Parietal lobe (tissue), 1 donor: ENCODE data around the gene IGBP1. TPM values are rescaled to one million over a fixed set of nuclear protein-coding genes. Genes with fewer than 3 reads are reported as not detected.

Experiments
- total RNA-seq: library from RNA; depleted of rRNA; stranded (reverse); fragments of >200 nt; gene quantifications from one replicate; pipeline ENCODE4 v1.2.3, GENCODE V29; 2014

The IGBP1 gene
- 81.4 TPM for total RNA-seq

DNA sequence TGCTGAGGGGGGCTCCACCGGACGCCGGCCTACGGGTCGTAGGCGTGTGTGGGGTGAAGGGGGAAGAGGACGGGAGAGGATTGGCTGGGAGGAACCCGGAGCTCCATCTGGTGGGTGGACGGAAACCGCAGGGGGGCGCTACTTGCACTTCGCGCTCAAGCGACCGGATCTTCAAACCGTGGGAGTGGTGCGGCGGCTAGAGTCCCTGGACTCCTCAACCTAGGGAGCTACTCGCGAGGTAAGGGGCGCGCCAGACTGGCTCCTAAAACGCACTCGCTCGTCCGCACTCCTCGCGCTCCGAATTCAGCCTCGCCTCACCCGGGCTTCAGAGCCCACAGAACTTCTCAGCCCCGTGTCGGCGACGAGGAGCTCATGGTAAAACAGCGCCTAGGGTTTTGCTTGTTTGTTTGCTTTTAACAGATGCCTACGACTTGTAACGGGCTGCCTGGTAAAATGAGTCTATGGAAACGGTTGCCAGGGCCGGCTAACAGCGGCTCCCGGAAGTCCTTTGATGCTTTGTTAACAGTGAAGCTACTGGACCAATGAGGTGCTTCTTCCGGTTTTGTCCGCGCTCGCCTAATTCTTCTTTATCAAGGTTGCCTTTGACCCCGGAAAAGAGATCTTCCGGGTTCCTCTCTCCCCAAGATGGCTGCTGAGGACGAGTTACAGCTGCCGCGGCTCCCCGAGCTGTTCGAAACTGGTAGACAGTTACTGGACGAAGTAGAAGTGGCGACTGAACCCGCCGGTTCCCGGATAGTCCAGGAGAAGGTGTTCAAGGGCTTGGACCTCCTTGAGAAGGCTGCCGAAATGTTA is at the start of gene IGBP1:
TSS of gene IGBP1 (plus strand) at position 145 of the 813 bp plus-strand sequence. CDS start at position 646, 501 bp downstream.

DNA sequence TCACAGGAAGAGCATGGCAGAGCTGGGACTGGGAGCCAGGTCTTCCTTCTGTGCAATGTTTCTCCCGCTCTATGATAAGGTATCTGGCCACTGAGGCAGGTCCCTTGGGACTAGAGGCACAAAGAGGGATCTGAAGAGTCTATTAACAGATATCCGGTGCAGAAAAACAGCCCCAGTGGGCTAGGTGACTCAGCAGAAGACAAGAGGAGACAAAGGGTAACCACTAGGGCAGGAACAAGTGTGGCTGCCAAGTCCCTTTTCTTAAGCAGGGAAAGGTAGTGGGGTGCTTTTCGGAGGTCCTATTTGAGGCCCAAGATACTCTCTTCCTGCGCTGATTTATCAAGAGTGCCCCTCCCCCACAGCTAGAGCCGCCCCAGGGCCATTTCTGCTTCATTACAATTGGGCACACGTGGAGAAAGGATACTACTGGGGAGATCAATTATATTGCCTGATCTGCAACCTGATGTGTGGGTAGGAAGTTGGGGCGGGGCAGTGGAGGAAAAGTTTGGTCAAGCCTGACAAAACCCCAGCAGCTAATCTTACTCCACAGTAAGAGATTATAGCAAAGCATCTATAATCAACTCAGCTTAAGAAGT is 43.8 kb downstream of the IGBP1 start, which contains the start of gene DGAT2L6:
TSS of gene DGAT2L6 (plus strand) at position 546 of the 596 bp plus-strand sequence. CDS start 100 bp downstream, outside the sequence.

Other genes with a start within 250 kb of the IGBP1 start
- gene AWAT2, start 83.5 kb upstream of the IGBP1 start, total RNA-seq = not detected
- gene OTUD6A, start 71.0 kb upstream of the IGBP1 start, total RNA-seq = not detected
- gene DGAT2L6, start 44.0 kb downstream of the IGBP1 start, total RNA-seq = not detected
- gene AWAT1, start 101.2 kb downstream of the IGBP1 start, total RNA-seq = not detected
- gene P2RY4, start 126.8 kb downstream of the IGBP1 start, total RNA-seq = 0.63 TPM
- not detected for gene ARR3, start 134.9 kb downstream of the IGBP1 start, total RNA-seq
- gene RAB41, start 148.7 kb downstream of the IGBP1 start, total RNA-seq = not detected
- 30.0 TPM for gene PDZD11, start 156.5 kb downstream of the IGBP1 start, total RNA-seq
- gene KIF4A, start 156.7 kb downstream of the IGBP1 start, total RNA-seq = 4.1 TPM